Nephron progenitor cell (in vitro differentiated cells): ENCODE measurements around the gene MTMR11.
"Not testable (repeated sequence)": the region's sequence is repeated elsewhere in the genome, so short reads cannot be mapped to it uniquely, and the experiment has no call there.

Experiments
- DNase-seq: peaks from one replicate; pipeline ENCODE4 v3.0.0; 2021
- H3K27ac Mint-ChIP-seq: 2 replicates; pipeline ENCODE4 v1.8.0; 2021; ENCODE audit warnings: mild to moderate bottlenecking, moderate library complexity, mixed read lengths
- H3K27me3 Mint-ChIP-seq: 2 replicates; pipeline ENCODE4 v1.8.0; 2021; ENCODE audit warnings: mild to moderate bottlenecking, low read depth, mixed read lengths; ENCODE audit not compliant: poor library complexity
- H3K36me3 Mint-ChIP-seq: 2 replicates; pipeline ENCODE4 v1.8.0; 2021; ENCODE audit warnings: low read depth, mixed read lengths
- H3K4me1 Mint-ChIP-seq: 2 replicates; pipeline ENCODE4 v1.8.0; 2021; ENCODE audit warnings: mixed read lengths
- H3K4me3 Mint-ChIP-seq: 2 replicates; pipeline ENCODE4 v1.8.0; 2021; ENCODE audit warnings: mild to moderate bottlenecking, moderate library complexity, mixed read lengths
- H3K9me3 Mint-ChIP-seq: 2 replicates; pipeline ENCODE4 v1.8.0; 2021; ENCODE audit warnings: mild to moderate bottlenecking, moderate library complexity, mixed read lengths
- CTCF ChIP-seq: fragments of 200-600 bp; sonication (generic); IDR thresholded peaks from 2 replicates; pipeline ENCODE4 v1.5.0; 2021; ENCODE audit warnings: antibody characterized with exemption

Gene MTMR11

GRCh38 chr1:149942207-149942606 lies 5.5 kb upstream of the MTMR11 start:
- Mint-ChIP-seq H3K4me1 (peaks cover 59% of the 10 kb centered on the region), H3K4me3 (no peak overlapping the region), H3K27ac (no peak overlapping the region), H3K36me3 (peaks cover 23% of the 10 kb centered on the region), H3K9me3 (no peaks in the 10 kb centered on the region), H3K27me3 (no peaks in the 10 kb centered on the region)
- peak; percentile 23 for TF ChIP-seq CTCF
- peak; percentile 55 for DNase-seq

GRCh38 chr1:149940427-149940826 lies 3.7 kb upstream of the MTMR11 start:
- no peak for TF ChIP-seq CTCF
- H3K36me3 Mint-ChIP-seq: peaks cover 11% of the 10 kb centered on the region
- H3K27ac Mint-ChIP-seq: no peak overlapping the region
- peaks cover 77% of the 10 kb centered on the region for H3K4me1 Mint-ChIP-seq
- no peaks in the 10 kb centered on the region for H3K9me3 Mint-ChIP-seq
- no peak overlapping the region for H3K4me3 Mint-ChIP-seq
- no peaks in the 10 kb centered on the region for H3K27me3 Mint-ChIP-seq
- no peak for DNase-seq

GRCh38 chr1:149938668-149939003 lies 2.0 kb upstream of the MTMR11 start:
- H3K27ac Mint-ChIP-seq, H3K27me3 Mint-ChIP-seq, DNase-seq, H3K36me3 Mint-ChIP-seq, H3K9me3 Mint-ChIP-seq: not testable (repeated sequence)
- Mint-ChIP-seq H3K4me3 (peak overlapping the region; percentile 67), H3K4me1 (peaks cover 71% of the 10 kb centered on the region)

GRCh38 chr1:149937759-149938158 lies 1.1 kb upstream of the MTMR11 start:
- Mint-ChIP-seq H3K4me3 (peak overlapping the region; percentile 84), H3K36me3 (no peaks in the 10 kb centered on the region), H3K27ac (no peak overlapping the region), H3K27me3 (no peaks in the 10 kb centered on the region), H3K9me3 (no peaks in the 10 kb centered on the region), H3K4me1 (peaks cover 62% of the 10 kb centered on the region)
- TF ChIP-seq CTCF: no peak
- DNase-seq: no peak

- no peak for DNase-seq
- Mint-ChIP-seq H3K4me3 (peak overlapping the region; percentile 84), H3K36me3 (peaks cover 2% of the 10 kb centered on the region), H3K27me3 (no peaks in the 10 kb centered on the region), H3K9me3 (no peaks in the 10 kb centered on the region), H3K4me1 (peaks cover 58% of the 10 kb centered on the region), H3K27ac (no peak overlapping the region)
- TF ChIP-seq CTCF: no peak
These were observed 470 bp upstream of the MTMR11 start for GRCh38 chr1:149936992-149937705.

- H3K9me3 Mint-ChIP-seq: no peaks in the 10 kb centered on the region
- H3K4me3 Mint-ChIP-seq: no peak overlapping the region
- H3K27me3 Mint-ChIP-seq: peaks cover 4% of the 10 kb centered on the region
- peaks cover 38% of the 10 kb centered on the region for H3K4me1 Mint-ChIP-seq
- no peak for TF ChIP-seq CTCF
- no peak for DNase-seq
- no peak overlapping the region for H3K27ac Mint-ChIP-seq
- peaks cover 10% of the 10 kb centered on the region for H3K36me3 Mint-ChIP-seq
These were observed 2.3 kb downstream of the MTMR11 start for GRCh38 chr1:149934356-149934755.
